ENCODE measurements around the gene MOB3A. TPM values are rescaled to one million over a fixed set of nuclear protein-coding genes. Genes with fewer than 3 reads are reported as not detected.

Gene MOB3A
- total and polyA plus RNA-seq, 2 of the 8 experiments (the other 6 are each of a cell fraction or from before 2014, with no cell fraction given), result 9.2 to 9.6 TPM

GRCh38 chr19:2079076-2079864 lies 16.9 kb downstream of the MOB3A start:
- Histone ChIP-seq H3K18ac (ENCODE audit: extremely low read depth, low read length) (no peak overlapping the region), H3K23me2 (ENCODE audit: low read depth, low read length) (no peaks in the 10 kb centered on the region), H2BK12ac (ENCODE audit: low read depth, low read length) (no peak overlapping the region), H2AFZ (ENCODE audit: low read length) (no peak overlapping the region), H4K91ac (replicated peaks; ENCODE audit: insufficient read length, low read length) (no peak overlapping the region), H3K79me1 (ENCODE audit: low read depth, low read length) (no peaks in the 10 kb centered on the region), H4K20me1 (replicated peaks in 1 of 2; ENCODE audit: control insufficient read depth in 1 of 2, insufficient read depth in 2 of 2, low read length in 2 of 2) (no peaks in the 10 kb centered on the region), H2BK15ac (ENCODE audit: low read length) (no peak overlapping the region), H4K5ac (ENCODE audit: insufficient read length, low read depth, low read length) (no peak overlapping the region), H3K79me2 (ENCODE audit: control insufficient read depth in 1 of 2, insufficient read depth in 2 of 2, low read length in 2 of 2) (no peaks in the 10 kb centered on the region), H3K4ac (replicated peaks; ENCODE audit: insufficient read length, low read depth, low read length) (no peak overlapping the region), H3K4me1 (replicated peaks in 1 of 4; ENCODE audit: control insufficient read depth in 3 of 4, insufficient read depth in 4 of 4, low read length in 3 of 4) (no peaks in the 10 kb centered on the region), H2BK5ac (ENCODE audit: low read depth, low read length) (no peak overlapping the region), H2AK5ac (ENCODE audit: low read depth, low read length) (no peak overlapping the region), H3K14ac (ENCODE audit: insufficient read length) (no peak overlapping the region), H3K9ac (replicated peaks in 1 of 4; ENCODE audit: extremely low read depth in 1 of 4, low read depth in 3 of 4, low read length in 3 of 4) (no peak overlapping the region), H3K9me3 (ENCODE audit: insufficient read depth in 2 of 2, low read depth in 1 of 2, low read length in 1 of 2) (no peaks in the 10 kb centered on the region), H2BK120ac (replicated peaks; ENCODE audit: low read depth, low read length) (no peak overlapping the region), H3K27ac (ENCODE audit: low read depth, low read length) (no peak overlapping the region), H4K8ac (ENCODE audit: extremely low read depth, insufficient read depth, low read length) (no peak overlapping the region), H3K4me3 (ENCODE audit: extremely low read depth in 1 of 4, insufficient read depth in 2 of 4, low read depth in 3 of 4, low read length in 4 of 4) (no peak overlapping the region), H3K56ac (replicated peaks; ENCODE audit: insufficient read length, low read depth, low read length) (no peak overlapping the region), H2BK20ac (ENCODE audit: low read length) (no peak overlapping the region), H3K27me3 (replicated peaks in 1 of 4; ENCODE audit: control insufficient read depth in 3 of 4, extremely low read depth in 1 of 4, insufficient read depth in 3 of 4, low read length in 3 of 4) (no peaks in the 10 kb centered on the region), H3K23ac (ENCODE audit: insufficient read length) (no peak overlapping the region), H3K36me3 (ENCODE audit: control insufficient read depth in 2 of 4, insufficient read depth in 4 of 4, low read length in 3 of 4) (no peaks in the 10 kb centered on the region; a peak in 2 of 8 replicates), H3K4me2 (ENCODE audit: insufficient read depth in 1 of 2, low read depth in 2 of 2, low read length in 2 of 2) (no peak overlapping the region)
- ChIA-PET CTCF (ENCODE audit: partially characterized antibody) (interaction anchor here (2.0 kb wide), 1 partner anchor 9 kb away, joined by 4 read pairs; no protein-coding TSS in a partner anchor), POLR2A (ENCODE audit: partially characterized antibody) (interaction anchor here (1.1 kb wide), 1 partner anchor 16 kb away, joined by 3 read pairs; no protein-coding TSS in a partner anchor)
- no peak for FAIRE-seq
- TF ChIP-seq BACH1 (IDR thresholded peaks at IDR 0.05; ENCODE audit: low read length) (no peak), KDM1A (IDR thresholded peaks at IDR 0.05; ENCODE audit: borderline replicate concordance, low read length) (no peak)
- 92% methylated on average over 32 of the region's 32 CpGs; no CpG with 5 or more reads in 1 of the 2 experiments for WGBS, 2 experiments (ENCODE audit: extremely low coverage in 1 of 2, insufficient coverage in 1 of 2, insufficient read length in 1 of 2, insufficient replicate concordance in 2 of 2, low coverage in 1 of 2, low lambda C conversion rate in 2 of 2, missing lambda C conversion rate in 1 of 2)
- no peak for DNase-seq (ENCODE audit: low read depth in 1 of 2, low spot score in 2 of 2)

All from H1 (cell line).